ENCODE data around the gene KCNQ1. TPM values are rescaled to one million over a fixed set of nuclear protein-coding genes. Genes with fewer than 3 reads are reported as not detected.

KCNQ1 gene
- total RNA-seq, 1 experiment from 2014 or later = 10.7 TPM

GRCh38 chr11:2826679-2827056 lies 381.9 kb downstream of the KCNQ1 start:
- BruUV-seq (replicated peaks) = no TSS peak
- Histone ChIP-seq H3K79me2 (ENCODE audit: insufficient read depth, low read length) (no peaks in the 10 kb centered on the region), H3K4me1 (ENCODE audit: control insufficient read depth in 1 of 2, insufficient read depth in 2 of 2, low read length in 2 of 2) (no peaks in the 10 kb centered on the region), H3K36me3 (ENCODE audit: control insufficient read depth in 1 of 2, insufficient read depth in 2 of 2, low read length in 2 of 2) (no peaks in the 10 kb centered on the region), H4K20me1 (ENCODE audit: insufficient read depth) (no peaks in the 10 kb centered on the region), H3K27me3 (ENCODE audit: insufficient read depth, low read length) (no peaks in the 10 kb centered on the region), H3K9me2 (ENCODE audit: insufficient read depth) (no peaks in the 10 kb centered on the region), H2AFZ (ENCODE audit: low read depth, low read length, poor library complexity, severe bottlenecking) (no peak overlapping the region), H3K9me3 (ENCODE audit: control insufficient read depth in 1 of 2, insufficient read depth in 1 of 2, low read depth in 1 of 2, low read length in 2 of 2) (peaks cover 14 to 15% of the 10 kb centered on the region in 2 experiments; a peak in 3 of 4 replicates), H3K9ac (ENCODE audit: low read length) (no peak overlapping the region), H3K4me2 (ENCODE audit: low read length) (no peak overlapping the region), H3K4me3 (replicated peaks in 1 of 2; ENCODE audit: low read depth in 1 of 2, low read length in 2 of 2) (no peak overlapping the region), H3K27ac (ENCODE audit: low read depth, low read length) (no peak overlapping the region)
- CTCF ChIA-PET = no interaction called here
- RAD21 ChIA-PET (ENCODE audit: low non-redundant PET in 1 of 2, low total read pairs in 2 of 2, uncharacterized antibody in 2 of 2, unreplicated experiment in 2 of 2) = no interaction called here
- DNase-seq (ENCODE audit: low read depth, low spot score) (no peak), ATAC-seq (no peak)
- TF ChIP-seq TCF7L2 (IDR thresholded peaks at IDR 0.05; ENCODE audit: borderline replicate concordance, extremely low read depth, insufficient read depth, insufficient read length) = no peak
- TF ChIP-seq RAD21 (IDR thresholded peaks at IDR 0.05; ENCODE audit: low read depth) = no peak
- TF ChIP-seq SIN3A (IDR thresholded peaks at IDR 0.05; ENCODE audit: low read depth) = no peak
- no peak for TF ChIP-seq EZH2 (IDR thresholded peaks at IDR 0.05)
- no peak for TF ChIP-seq FOSL1 (IDR thresholded peaks at IDR 0.05; ENCODE audit: low read depth)
- TF ChIP-seq ATF3 (IDR thresholded peaks at IDR 0.05) = no peak
- no peak for TF ChIP-seq JUND (IDR thresholded peaks at IDR 0.05)
- TF ChIP-seq POLR2AphosphoS5 (IDR thresholded peaks at IDR 0.05; ENCODE audit: low read depth, low read length) = no peak
- TF ChIP-seq CEBPB (IDR thresholded peaks at IDR 0.05; ENCODE audit: low read depth) = no peak
- TF ChIP-seq EZH2phosphoT487 (IDR thresholded peaks at IDR 0.05; ENCODE audit: borderline replicate concordance) = no peak
- no peak for TF ChIP-seq EGR1 (IDR thresholded peaks at IDR 0.05; ENCODE audit: low read depth)
- TF ChIP-seq SP1 (IDR thresholded peaks at IDR 0.05; ENCODE audit: low read depth) = no peak
- no peak for TF ChIP-seq POLR2A (IDR thresholded peaks at IDR 0.05; ENCODE audit: borderline replicate concordance, extremely low read depth, insufficient read depth, insufficient read length)
- TF ChIP-seq REST (IDR thresholded peaks at IDR 0.05; ENCODE audit: low read depth) = no peak
- TF ChIP-seq MAX (IDR thresholded peaks at IDR 0.05) = no peak
- TF ChIP-seq SRF (IDR thresholded peaks at IDR 0.05; ENCODE audit: low read depth) = no peak
- intact Hi-C loops (cut with micrococcal nuclease) = no loop called here
- POLR2A ChIA-PET = no interaction called here
